Measurements from ENCODE around the gene POLA2.

DNA sequence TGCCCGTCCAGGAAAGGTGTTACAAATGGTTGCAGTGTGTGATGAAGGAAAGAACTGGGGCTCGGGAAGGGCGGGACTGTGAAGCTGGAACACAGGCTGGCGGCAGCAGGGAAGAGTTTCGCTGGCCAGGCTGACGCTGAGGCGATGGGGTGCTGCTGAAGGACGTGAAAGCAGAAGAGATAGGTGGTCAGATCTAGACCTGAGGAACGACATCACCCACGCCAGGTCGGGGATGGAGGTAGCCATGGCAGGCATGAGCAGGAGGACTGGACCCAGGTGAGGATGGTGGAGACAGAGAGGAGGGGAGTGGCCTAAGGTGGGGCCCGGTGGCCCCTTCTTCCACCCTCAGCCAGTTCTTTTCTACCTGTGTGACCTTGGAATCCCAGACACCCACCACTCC lies 62.1 kb downstream of the POLA2 start:
- TF ChIP-seq FOXM1 (IDR thresholded peaks at IDR 0.05; ENCODE audit: borderline replicate concordance): no peak
- no peak for TF ChIP-seq SP1 (IDR thresholded peaks at IDR 0.05)
- no peak for TF ChIP-seq ARNT (IDR thresholded peaks at IDR 0.05)
- TF ChIP-seq NFRKB (IDR thresholded peaks at IDR 0.05): no peak
- TF ChIP-seq SUZ12 (IDR thresholded peaks at IDR 0.05): no peak
- TF ChIP-seq FOXK2 (IDR thresholded peaks at IDR 0.05): no peak
- TF ChIP-seq BHLHE40 (IDR thresholded peaks at IDR 0.05; ENCODE audit: borderline replicate concordance): no peak
- no peak for TF ChIP-seq FOXA1 (IDR thresholded peaks at IDR 0.05)
- no peak for TF ChIP-seq CTBP1 (IDR thresholded peaks at IDR 0.05; ENCODE audit: borderline replicate concordance)
- no peak for TF ChIP-seq HDGF (IDR thresholded peaks at IDR 0.05; ENCODE audit: borderline replicate concordance)
